Glomerular visceral epithelial cell (primary cell): ENCODE measurements around the gene WAC.
A peak's percentile ranks its signal among the peaks of the same experiment; 100 is the strongest.

Experiments
- DNase-seq: peaks from one replicate; pipeline ENCODE4 v3.0.0-alpha.2; 2016; ENCODE audit errors: extremely low spot score

The WAC gene

GRCh38 chr10:28533186-28533564, 257 bp downstream of the WAC start:
- no peak for DNase-seq

GRCh38 chr10:28533571-28534304, 820 bp downstream of the WAC start:
- DNase-seq = peak; percentile 49

- no peak for DNase-seq
These were observed 2.9 kb downstream of the WAC start for GRCh38 chr10:28535846-28536245.

GRCh38 chr10:28538595-28538994, 5.7 kb downstream of the WAC start:
- DNase-seq = no peak

GRCh38 chr10:28540145-28540544, 7.2 kb downstream of the WAC start:
- DNase-seq = no peak

GRCh38 chr10:28541717-28542365, 8.9 kb downstream of the WAC start:
- no peak for DNase-seq

GRCh38 chr10:28542728-28543127, 9.8 kb downstream of the WAC start:
- no peak for DNase-seq

GRCh38 chr10:28544058-28544457, 11.1 kb downstream of the WAC start:
- DNase-seq = no peak

- no peak for DNase-seq
These were observed 13.2 kb downstream of the WAC start for GRCh38 chr10:28545967-28546644.

GRCh38 chr10:28548781-28549498, 16.0 kb downstream of the WAC start:
- peak; percentile 31 for DNase-seq

GRCh38 chr10:28551086-28551485, 18.2 kb downstream of the WAC start:
- DNase-seq = no peak

- DNase-seq = no peak
These were observed 19.9 kb downstream of the WAC start for GRCh38 chr10:28552775-28553174.

GRCh38 chr10:28554009-28554408, 21.1 kb downstream of the WAC start:
- no peak for DNase-seq

- DNase-seq = no peak
These were observed 22.0 kb downstream of the WAC start for GRCh38 chr10:28554952-28555351.

- DNase-seq = no peak
These were observed 22.4 kb downstream of the WAC start for GRCh38 chr10:28555358-28555757.

- DNase-seq = no peak
These were observed 23.2 kb downstream of the WAC start for GRCh38 chr10:28556142-28556541.

- no peak for DNase-seq
These were observed 25.3 kb downstream of the WAC start for GRCh38 chr10:28558186-28558585.

GRCh38 chr10:28558923-28559508, 26.1 kb downstream of the WAC start:
- no peak for DNase-seq

- DNase-seq = no peak
These were observed 26.7 kb downstream of the WAC start for GRCh38 chr10:28559618-28560017.

GRCh38 chr10:28560617-28561016, 27.7 kb downstream of the WAC start:
- no peak for DNase-seq

- no peak for DNase-seq
These were observed 28.6 kb downstream of the WAC start for GRCh38 chr10:28561531-28561930.

- no peak for DNase-seq
These were observed 32.0 kb downstream of the WAC start for GRCh38 chr10:28564905-28565304.
